ENCODE measurements around the gene E2F8.

E2F8 gene, protein sequence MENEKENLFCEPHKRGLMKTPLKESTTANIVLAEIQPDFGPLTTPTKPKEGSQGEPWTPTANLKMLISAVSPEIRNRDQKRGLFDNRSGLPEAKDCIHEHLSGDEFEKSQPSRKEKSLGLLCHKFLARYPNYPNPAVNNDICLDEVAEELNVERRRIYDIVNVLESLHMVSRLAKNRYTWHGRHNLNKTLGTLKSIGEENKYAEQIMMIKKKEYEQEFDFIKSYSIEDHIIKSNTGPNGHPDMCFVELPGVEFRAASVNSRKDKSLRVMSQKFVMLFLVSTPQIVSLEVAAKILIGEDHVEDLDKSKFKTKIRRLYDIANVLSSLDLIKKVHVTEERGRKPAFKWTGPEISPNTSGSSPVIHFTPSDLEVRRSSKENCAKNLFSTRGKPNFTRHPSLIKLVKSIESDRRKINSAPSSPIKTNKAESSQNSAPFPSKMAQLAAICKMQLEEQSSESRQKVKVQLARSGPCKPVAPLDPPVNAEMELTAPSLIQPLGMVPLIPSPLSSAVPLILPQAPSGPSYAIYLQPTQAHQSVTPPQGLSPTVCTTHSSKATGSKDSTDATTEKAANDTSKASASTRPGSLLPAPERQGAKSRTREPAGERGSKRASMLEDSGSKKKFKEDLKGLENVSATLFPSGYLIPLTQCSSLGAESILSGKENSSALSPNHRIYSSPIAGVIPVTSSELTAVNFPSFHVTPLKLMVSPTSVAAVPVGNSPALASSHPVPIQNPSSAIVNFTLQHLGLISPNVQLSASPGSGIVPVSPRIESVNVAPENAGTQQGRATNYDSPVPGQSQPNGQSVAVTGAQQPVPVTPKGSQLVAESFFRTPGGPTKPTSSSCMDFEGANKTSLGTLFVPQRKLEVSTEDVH

DNA sequence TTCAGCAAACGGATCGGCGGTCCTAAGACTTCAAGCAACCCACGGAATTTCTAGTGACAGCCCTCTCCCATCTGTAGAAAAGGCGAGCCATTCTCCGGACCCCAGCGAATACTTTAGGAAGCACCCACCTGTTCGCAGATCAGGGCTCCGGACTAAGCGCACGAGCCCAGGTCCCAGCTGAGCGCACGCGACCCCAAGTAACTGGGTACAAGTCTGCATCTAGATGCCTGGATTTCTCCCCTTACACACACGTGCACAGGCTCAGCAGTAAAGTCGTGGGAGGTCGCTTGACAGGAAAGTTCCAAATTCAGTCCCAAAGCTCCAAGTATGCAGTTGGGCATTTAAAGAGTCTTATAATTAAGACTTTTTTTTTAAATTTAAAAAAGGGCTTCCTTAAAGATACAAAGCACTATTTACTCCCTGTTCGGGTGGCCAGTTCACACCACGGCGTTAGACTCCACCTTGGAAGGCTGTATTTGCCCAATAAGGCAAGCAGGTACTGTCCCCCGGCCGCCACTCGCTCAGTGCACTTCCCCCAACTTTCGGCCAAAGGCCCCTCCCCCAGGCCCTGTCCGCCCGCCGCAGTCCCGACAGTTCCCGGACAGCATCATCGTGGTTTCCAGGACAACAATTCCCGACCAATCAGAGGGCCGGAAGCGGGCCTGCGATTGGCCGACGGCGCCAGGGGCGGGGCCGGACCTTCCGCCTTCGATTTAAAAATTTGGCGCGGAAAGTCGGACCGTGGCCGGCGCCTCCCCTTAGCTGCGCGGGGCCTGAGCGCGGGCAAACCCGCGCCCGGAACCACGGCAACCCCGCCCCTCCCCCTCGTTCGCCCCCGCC is at the start of gene E2F8:
TSS of gene E2F8 (minus strand) at position 526 of the 840 bp plus-strand sequence. CDS start 824 bp downstream, outside the sequence.
- Histone ChIP-seq H3K36me3 (ENCODE audit: insufficient read depth, low read length) (peaks cover 24% of the 10 kb centered on the region), H3K9me3 (ENCODE audit: low read depth, low read length) (no peaks in the 10 kb centered on the region), H3K4me3 (peak within 1 kb of the TSS; percentile 94), H3K9ac (ENCODE audit: insufficient read length) (peak within 1 kb of the TSS; percentile 89), H3K27ac (no peak within 1 kb of the TSS)
- TF ChIP-seq POLR2AphosphoS5 (IDR thresholded peaks at IDR 0.05; ENCODE audit: borderline replicate concordance, low read depth, low read length) (no peak), FOXP2 (optimal IDR thresholded peaks at IDR 0.05; ENCODE audit: control extremely low read depth, extremely low read length, insufficient read depth) (no peak), EZH2 (IDR thresholded peaks at IDR 0.05) (no peak)
- DNase-seq (ENCODE audit: low read depth, low spot score) = peak; percentile 37

DNA sequence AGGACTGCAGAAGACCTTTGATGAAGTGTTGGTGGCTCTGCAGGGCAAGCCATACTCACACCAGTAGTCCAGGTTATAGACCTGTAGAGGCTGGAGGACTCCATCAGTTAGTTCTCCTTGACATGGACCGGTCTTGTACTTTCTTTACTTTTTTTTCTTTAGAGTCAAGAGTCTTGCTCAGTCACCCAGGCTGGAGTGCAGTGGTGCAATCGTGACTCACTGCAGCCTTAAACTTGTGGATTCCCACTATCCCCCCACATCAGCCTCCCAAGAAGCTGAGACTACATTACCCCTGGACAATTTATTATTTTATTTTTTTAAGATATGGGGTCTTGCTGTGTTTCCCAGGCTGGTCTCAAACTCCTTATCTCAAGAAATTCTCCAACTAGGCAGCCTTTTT is 49.6 kb upstream of the E2F8 start:
- Histone ChIP-seq H3K27ac (no peak overlapping the region), H3K9ac (ENCODE audit: insufficient read length) (no peak overlapping the region), H3K4me3 (no peak overlapping the region), H3K9me3 (ENCODE audit: low read depth, low read length) (no peaks in the 10 kb centered on the region), H3K36me3 (ENCODE audit: insufficient read depth, low read length) (no peaks in the 10 kb centered on the region)
- no peak for DNase-seq (ENCODE audit: low read depth, low spot score)
- TF ChIP-seq POLR2AphosphoS5 (IDR thresholded peaks at IDR 0.05; ENCODE audit: borderline replicate concordance, low read depth, low read length) (no peak), EZH2 (IDR thresholded peaks at IDR 0.05) (no peak), FOXP2 (optimal IDR thresholded peaks at IDR 0.05; ENCODE audit: control extremely low read depth, extremely low read length, insufficient read depth) (no peak)

DNA sequence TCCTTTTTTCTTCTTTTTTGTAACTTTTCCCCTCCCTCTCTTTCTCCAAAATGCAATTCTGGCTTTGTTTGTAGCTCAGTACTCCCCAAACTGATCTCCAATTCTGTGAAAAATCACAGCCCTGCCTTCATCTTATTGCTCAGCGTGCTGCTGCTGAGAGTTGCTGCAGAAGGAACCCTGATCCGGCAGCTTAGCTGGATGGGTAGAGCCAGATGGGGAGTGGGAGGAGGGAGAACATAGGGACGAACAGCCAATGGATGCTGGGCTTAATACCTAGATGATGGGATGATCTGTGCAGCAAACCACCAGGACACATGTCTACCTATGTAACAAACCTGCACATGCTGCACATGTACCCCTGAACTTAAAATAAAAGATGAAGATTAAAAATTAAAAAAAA is 47.5 kb upstream of the E2F8 start:
- Histone ChIP-seq H3K36me3 (ENCODE audit: insufficient read depth, low read length) (no peaks in the 10 kb centered on the region), H3K27ac (no peak overlapping the region), H3K9ac (ENCODE audit: insufficient read length) (no peak overlapping the region), H3K9me3 (ENCODE audit: low read depth, low read length) (no peaks in the 10 kb centered on the region), H3K4me3 (no peak overlapping the region)
- TF ChIP-seq POLR2AphosphoS5 (IDR thresholded peaks at IDR 0.05; ENCODE audit: borderline replicate concordance, low read depth, low read length) (no peak), EZH2 (IDR thresholded peaks at IDR 0.05) (no peak), FOXP2 (optimal IDR thresholded peaks at IDR 0.05; ENCODE audit: control extremely low read depth, extremely low read length, insufficient read depth) (no peak)
- no peak for DNase-seq (ENCODE audit: low read depth, low spot score)

DNA sequence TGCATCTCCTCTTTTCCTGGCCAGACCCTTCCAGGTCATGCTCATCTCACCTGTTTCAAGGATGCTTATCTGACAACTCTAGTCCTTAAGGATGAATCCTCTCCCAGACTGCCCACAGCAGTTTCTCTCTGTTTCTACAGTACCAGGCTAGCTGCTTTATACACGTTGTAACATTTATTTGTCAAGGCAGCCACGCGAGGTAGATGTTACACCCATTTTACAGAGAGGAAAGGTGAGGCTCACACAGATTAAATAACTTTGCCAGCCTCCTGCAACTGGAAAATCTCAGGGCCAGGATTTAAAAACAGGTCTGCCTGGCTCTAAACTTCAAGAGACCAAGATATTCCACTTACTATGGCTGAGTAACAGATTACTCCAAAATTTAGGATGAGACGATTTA is 45.7 kb upstream of the E2F8 start:
- Histone ChIP-seq H3K9ac (ENCODE audit: insufficient read length) (no peak overlapping the region), H3K9me3 (ENCODE audit: low read depth, low read length) (no peaks in the 10 kb centered on the region), H3K27ac (no peak overlapping the region), H3K4me3 (no peak overlapping the region), H3K36me3 (ENCODE audit: insufficient read depth, low read length) (no peaks in the 10 kb centered on the region)
- no peak for DNase-seq (ENCODE audit: low read depth, low spot score)
- TF ChIP-seq EZH2 (IDR thresholded peaks at IDR 0.05) (no peak), FOXP2 (optimal IDR thresholded peaks at IDR 0.05; ENCODE audit: control extremely low read depth, extremely low read length, insufficient read depth) (no peak), POLR2AphosphoS5 (IDR thresholded peaks at IDR 0.05; ENCODE audit: borderline replicate concordance, low read depth, low read length) (no peak)

DNA sequence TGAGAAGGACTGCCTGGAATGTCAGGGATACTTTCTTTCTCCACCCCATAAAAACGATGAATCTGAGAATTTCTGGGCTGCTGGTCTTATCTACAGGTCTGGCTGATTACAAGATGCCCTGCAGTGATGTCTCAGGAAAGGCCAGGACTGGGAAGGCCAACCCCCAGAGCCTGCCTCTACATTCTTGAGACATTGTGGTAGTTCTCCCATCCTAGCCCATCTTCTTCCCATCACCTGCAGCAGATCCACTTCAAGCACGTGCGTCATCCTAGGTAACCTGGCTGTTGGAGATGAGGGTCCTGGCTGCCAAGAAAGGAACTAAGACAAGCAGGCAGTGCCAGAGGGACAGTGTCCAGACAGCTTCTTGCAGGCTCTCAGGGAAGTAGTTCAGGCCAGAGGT is 44.1 kb upstream of the E2F8 start:
- Histone ChIP-seq H3K9ac (ENCODE audit: insufficient read length) (no peak overlapping the region), H3K27ac (no peak overlapping the region), H3K9me3 (ENCODE audit: low read depth, low read length) (no peaks in the 10 kb centered on the region), H3K36me3 (ENCODE audit: insufficient read depth, low read length) (no peaks in the 10 kb centered on the region), H3K4me3 (no peak overlapping the region)
- no peak for TF ChIP-seq EZH2 (IDR thresholded peaks at IDR 0.05)
- no peak for TF ChIP-seq POLR2AphosphoS5 (IDR thresholded peaks at IDR 0.05; ENCODE audit: borderline replicate concordance, low read depth, low read length)
- TF ChIP-seq FOXP2 (optimal IDR thresholded peaks at IDR 0.05; ENCODE audit: control extremely low read depth, extremely low read length, insufficient read depth) = no peak
- DNase-seq (ENCODE audit: low read depth, low spot score) = no peak

DNA sequence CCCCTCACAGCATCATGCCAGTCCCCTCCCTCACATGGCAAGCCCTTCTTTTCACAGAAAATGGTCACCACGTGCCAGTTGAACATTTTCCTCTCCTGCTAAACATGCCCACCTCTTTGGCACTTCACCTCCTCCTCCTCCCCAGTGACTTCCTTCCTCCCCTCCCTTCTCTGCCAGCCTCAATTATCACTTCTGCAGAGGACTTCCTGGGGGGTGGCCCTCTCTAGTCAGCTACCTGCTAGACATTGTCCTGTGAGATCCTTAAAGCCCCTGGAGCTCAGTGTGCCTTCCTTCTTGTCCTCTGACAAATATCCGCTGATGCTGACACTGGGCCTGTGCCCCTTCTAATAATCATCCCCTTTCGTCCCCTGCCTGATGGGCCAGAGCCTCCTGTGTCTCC is 43.2 kb upstream of the E2F8 start:
- DNase-seq (ENCODE audit: low read depth, low spot score) = no peak
- no peak for TF ChIP-seq EZH2 (IDR thresholded peaks at IDR 0.05)
- TF ChIP-seq POLR2AphosphoS5 (IDR thresholded peaks at IDR 0.05; ENCODE audit: borderline replicate concordance, low read depth, low read length) = no peak
- TF ChIP-seq FOXP2 (optimal IDR thresholded peaks at IDR 0.05; ENCODE audit: control extremely low read depth, extremely low read length, insufficient read depth) = no peak

DNA sequence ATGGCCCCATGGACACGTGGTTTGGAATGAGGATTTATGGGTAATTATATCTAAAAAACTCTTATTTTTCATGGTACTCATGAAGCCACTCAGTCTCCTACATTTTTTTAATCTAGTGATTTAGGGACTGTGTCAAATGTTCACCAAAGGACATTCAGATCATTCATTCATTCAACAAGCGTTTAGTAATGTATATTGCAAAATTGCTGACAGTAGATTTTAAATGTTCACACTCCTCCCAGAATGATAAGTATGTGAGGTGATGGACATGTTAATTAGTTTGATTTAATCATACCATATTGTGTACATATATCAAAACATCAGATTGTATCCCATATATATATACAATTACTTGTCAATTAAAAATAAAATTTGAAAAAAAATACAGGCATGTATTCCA is 40.8 kb upstream of the E2F8 start:
- Histone ChIP-seq H3K9me3 (ENCODE audit: low read depth, low read length) (no peaks in the 10 kb centered on the region), H3K36me3 (ENCODE audit: insufficient read depth, low read length) (no peaks in the 10 kb centered on the region), H3K4me3 (no peak overlapping the region), H3K9ac (ENCODE audit: insufficient read length) (no peak overlapping the region), H3K27ac (no peak overlapping the region)
- DNase-seq (ENCODE audit: low read depth, low spot score) = no peak
- TF ChIP-seq POLR2AphosphoS5 (IDR thresholded peaks at IDR 0.05; ENCODE audit: borderline replicate concordance, low read depth, low read length) (no peak), FOXP2 (optimal IDR thresholded peaks at IDR 0.05; ENCODE audit: control extremely low read depth, extremely low read length, insufficient read depth) (no peak), EZH2 (IDR thresholded peaks at IDR 0.05) (no peak)

More for the DNA sequence above, 43.2 kb upstream of the E2F8 start:
- H3K27ac ChIP-seq = no peak overlapping the region
- no peaks in the 10 kb centered on the region for H3K9me3 ChIP-seq (ENCODE audit: low read depth, low read length)
- no peaks in the 10 kb centered on the region for H3K36me3 ChIP-seq (ENCODE audit: insufficient read depth, low read length)
- H3K4me3 ChIP-seq = no peak overlapping the region
- no peak overlapping the region for H3K9ac ChIP-seq (ENCODE audit: insufficient read length)
